HG03457 (cell line): ENCODE results near the gene CTCF.

Experiments
- ATAC-seq: cut with Tn5 transposase; IDR thresholded peaks from one replicate; pipeline ENCODE4 v1.9.1; 2021; ENCODE audit warnings: moderate number of reproducible peaks; ENCODE audit not compliant: unreplicated experiment

CTCF gene

GRCh38 chr16:67663151-67663876 lies 101.0 kb downstream of the CTCF start:
- no peak for ATAC-seq

GRCh38 chr16:67663877-67664222 lies 101.5 kb downstream of the CTCF start:
- no peak for ATAC-seq

DNA sequence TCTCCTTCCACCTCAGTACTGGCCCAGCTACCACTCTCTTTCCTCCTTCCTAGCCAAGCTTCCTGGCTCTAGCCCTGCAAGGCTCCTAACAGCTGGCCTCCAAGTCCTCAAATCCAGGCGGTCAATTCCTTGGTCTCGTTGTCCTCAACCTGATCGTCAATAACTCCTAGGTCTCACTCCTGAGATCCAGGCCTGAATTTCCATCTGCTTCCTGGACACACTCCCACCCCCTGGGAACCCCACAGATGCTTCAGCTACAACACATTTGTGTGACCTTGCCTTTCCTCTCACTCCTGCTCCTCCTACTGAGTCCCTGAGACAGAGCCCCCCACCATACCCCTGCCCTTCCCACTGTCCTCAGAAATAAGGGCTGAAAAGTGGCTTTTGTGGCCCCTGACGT lies 101.9 kb downstream of the CTCF start:
- ATAC-seq: no peak

DNA sequence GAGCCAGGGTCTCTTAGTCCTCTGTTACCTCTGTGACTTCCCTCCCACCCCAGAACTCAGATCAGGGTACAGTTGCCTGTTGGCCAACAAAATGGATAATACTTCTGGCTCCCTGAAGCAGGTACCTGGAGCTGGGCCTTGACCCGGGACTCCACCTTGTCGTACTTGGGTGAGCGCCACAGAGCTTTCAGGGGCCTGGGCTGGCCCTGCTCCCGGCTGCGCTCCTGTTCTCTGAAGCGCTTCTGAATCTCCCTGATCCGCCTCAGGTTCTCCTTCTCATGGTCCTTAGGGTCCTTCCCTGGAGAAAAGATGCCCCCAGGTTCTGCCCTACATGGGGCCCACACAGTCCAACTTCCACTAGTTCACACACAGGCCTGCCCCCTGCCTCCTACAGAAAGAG lies 102.5 kb downstream of the CTCF start:
- ATAC-seq: no peak

GRCh38 chr16:67665598-67665997 lies 103.3 kb downstream of the CTCF start:
- ATAC-seq: no peak

DNA sequence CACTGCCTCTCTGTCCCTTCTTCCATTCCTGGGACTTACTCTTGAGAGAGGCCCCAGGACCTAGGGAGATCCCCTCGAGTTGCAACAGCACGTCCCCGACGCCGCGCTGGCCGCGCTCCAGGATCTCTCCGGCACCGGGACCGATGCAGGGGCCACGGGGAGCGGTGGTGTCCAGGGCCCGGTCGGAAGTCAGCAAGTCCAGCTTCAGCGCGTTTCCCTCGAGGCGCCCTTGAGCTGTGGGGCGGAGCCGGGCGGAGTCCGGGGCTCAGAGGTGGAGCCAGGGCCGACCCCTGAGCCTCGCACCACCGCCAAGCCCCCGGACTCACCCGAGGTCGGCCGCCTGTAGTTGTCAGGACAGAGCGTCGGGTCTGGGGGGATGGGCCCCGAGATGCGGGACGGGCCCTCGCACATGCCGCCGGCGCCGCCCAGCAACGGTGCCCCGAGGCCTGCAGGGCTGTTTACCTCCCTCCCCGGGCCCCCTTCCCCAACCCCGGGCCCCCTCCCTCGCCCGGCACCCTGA lies 103.8 kb downstream of the CTCF start:
- no peak for ATAC-seq

- no peak for ATAC-seq
These were observed 104.5 kb downstream of the CTCF start, which contains the start of the genes C16orf86 and ENKD1 for GRCh38 chr16:67666559-67667452. Gene C16orf86 (plus strand): TSS chr16:67666814. CDS start chr16:67666971, 157 bp downstream. Gene ENKD1 (minus strand): TSS chr16:67666750. CDS start chr16:67666442, 308 bp downstream.

GRCh38 chr16:67667453-67667816 lies 105.1 kb downstream of the CTCF start:
- ATAC-seq: no peak

DNA sequence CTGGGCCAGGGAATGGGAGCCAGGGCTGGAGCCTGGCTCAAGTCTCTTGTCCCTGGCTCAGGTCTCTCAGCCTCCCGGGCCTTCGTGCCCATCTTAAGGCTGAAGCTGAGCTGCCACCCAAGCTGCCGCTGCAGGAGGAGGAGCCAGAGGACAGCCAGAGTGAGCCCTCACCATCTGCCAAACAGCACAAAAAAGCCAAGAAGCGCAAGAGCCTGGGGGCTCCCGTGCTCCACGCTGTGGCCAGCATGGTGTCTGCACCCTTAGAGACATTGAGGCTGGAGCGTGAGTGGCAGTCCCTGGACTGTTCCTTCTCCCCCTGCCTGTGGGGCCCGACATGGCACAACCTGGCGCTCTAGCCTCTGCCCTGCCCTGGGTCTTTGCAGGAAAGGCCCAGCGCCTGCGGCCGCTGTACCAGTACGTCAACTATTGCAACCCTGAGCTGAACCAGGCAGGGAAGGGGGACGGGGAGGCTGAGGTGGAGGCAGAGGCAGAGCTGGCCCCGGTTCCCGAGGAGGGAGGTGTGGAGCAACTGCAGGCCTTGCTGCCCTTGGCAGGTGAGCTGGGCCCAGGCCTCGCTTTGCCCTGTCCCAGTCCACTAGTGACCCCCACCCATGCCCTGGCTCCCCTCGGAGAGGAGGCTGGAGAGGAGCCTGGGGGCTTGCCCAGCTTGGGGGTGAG lies 105.6 kb downstream of the CTCF start:
- ATAC-seq: no peak

GRCh38 chr16:67668495-67669157 lies 106.3 kb downstream of the CTCF start:
- no peak for ATAC-seq

- no peak for ATAC-seq
These were observed 107.3 kb downstream of the CTCF start for GRCh38 chr16:67669499-67670101.

- no peak for ATAC-seq
These were observed 110.0 kb downstream of the CTCF start for GRCh38 chr16:67672306-67672705.

- no peak for ATAC-seq
These were observed 110.7 kb downstream of the CTCF start for GRCh38 chr16:67672739-67673662.

GRCh38 chr16:67673712-67674580 lies 111.6 kb downstream of the CTCF start:
- ATAC-seq: no peak

- ATAC-seq: no peak
These were observed 112.7 kb downstream of the CTCF start for GRCh38 chr16:67674851-67675578.

- no peak for ATAC-seq
These were observed 113.2 kb downstream of the CTCF start for GRCh38 chr16:67675579-67675935.

GRCh38 chr16:67675999-67676398 lies 113.7 kb downstream of the CTCF start:
- no peak for ATAC-seq

GRCh38 chr16:67676516-67676915 lies 114.2 kb downstream of the CTCF start:
- no peak for ATAC-seq
